ENCODE results near the gene ADO.
"Not testable (repeated sequence)": the region's sequence is repeated elsewhere in the genome, so short reads cannot be mapped to it uniquely, and the experiment has no call there.

The ADO gene

DNA sequence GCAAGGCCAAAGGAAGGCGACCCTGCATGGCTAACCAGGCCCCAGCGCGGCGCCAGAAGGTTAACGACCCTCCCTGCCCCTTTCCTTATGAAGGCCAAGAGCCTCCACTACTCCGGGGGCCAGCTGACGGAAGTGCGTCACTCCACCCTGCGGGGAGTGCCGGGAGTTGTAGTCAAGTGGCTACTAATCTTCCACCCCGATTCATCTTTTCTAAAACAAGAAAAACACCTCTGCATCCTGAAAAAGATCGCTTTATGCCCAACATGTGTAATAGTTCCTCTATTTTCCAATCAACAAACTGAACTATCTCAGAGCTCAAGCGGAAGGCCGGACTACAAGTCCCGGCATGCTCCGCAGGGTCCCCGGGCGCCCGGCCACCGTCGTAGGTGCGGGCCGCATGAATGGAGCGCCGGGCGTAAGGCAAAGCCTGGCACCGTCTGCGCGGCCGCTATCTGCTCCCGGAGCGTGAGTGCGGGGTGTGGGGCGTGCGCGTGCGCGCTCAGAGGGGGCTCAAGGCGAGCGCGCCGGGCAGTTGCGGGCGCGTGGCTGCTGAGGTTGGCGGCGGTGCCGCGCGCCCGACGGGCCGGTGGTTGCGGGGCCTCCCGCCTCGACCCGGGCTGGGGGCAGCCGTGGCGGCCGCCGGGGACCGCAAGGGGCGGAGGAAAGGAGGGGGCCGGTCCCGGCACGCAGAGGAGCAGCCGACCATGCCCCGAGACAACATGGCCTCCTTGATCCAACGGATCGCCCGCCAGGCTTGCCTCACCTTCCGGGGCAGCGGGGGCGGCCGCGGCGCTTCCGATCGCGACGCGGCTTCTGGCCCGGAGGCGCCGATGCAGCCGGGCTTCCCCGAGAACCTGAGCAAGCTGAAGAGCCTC is at the start of gene ADO:
ADO (plus strand) TSS at position 365 of the 875 bp plus-strand sequence; CDS start at position 705, 340 bp downstream.
- in situ Hi-C loops (cut with HindIII; ENCODE audit: low sequenced_read_pairs) = no loop called here

DNA sequence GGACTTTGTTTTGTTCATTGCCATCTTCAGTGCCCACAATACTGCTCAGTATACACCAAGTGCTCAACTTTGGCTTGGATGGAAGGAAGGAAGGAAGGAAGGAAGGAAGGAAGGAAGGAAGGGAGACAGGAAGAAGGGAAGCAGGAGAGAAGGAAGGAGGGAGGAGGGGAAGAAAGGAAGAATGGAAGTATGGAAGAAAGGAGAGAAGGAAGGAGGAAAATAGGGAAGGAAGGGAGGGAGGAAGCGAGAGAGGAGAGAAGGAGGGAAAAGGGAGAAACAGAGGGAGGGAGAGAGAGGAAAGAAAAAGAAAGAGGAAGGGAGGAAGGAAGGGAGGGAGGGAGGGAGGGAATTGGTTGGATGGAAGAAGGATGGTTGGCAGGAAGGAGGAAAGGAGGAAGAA is 49.6 kb upstream of the ADO start:
- in situ Hi-C loops (cut with HindIII; ENCODE audit: low sequenced_read_pairs) = no loop called here

DNA sequence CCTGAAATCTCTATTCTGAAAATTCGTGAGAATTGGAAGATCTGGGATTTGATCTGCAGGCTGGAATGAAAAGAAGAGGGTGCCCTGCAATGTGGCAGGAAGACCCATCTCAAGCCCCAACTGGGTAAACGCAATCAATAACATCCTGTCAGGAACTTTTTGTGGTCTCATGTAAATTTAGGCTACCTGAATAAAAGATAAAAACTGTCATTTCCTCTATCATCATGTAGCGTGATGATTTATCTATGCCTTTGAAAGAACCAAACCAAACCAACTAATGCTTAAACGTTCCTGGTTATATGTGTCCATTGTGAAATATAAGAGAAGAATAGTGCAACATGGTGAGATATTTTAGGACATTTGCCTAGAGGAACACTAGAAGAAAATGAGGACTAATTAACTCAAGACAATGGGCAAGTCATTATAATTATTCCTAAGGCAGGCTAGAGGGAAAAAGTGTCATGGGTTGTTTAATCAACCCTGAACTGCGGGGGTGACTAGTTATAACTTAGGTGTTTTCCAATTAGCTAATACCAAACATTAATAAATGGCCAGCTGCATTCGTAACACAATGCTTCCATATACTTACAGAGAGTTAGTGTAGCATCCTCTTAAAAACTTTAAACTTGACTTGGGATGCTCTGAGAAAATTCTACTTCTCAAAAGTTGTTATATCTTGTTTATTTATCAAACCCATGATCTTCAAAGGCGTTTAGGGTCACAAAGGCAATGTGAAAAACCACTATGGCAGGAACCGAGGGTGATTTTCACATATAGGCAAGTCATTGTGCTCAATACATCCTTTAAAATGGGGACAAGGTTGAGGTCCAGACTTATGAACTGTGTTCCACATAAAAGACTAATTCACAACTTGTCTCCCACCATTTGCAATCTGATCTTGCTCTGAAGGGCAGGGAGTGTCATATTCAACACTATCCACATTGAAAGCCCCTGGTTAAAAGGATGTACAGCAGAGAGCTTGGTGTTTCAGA is 48.6 kb upstream of the ADO start:
- in situ Hi-C loops (cut with HindIII; ENCODE audit: low sequenced_read_pairs) = no loop called here

DNA sequence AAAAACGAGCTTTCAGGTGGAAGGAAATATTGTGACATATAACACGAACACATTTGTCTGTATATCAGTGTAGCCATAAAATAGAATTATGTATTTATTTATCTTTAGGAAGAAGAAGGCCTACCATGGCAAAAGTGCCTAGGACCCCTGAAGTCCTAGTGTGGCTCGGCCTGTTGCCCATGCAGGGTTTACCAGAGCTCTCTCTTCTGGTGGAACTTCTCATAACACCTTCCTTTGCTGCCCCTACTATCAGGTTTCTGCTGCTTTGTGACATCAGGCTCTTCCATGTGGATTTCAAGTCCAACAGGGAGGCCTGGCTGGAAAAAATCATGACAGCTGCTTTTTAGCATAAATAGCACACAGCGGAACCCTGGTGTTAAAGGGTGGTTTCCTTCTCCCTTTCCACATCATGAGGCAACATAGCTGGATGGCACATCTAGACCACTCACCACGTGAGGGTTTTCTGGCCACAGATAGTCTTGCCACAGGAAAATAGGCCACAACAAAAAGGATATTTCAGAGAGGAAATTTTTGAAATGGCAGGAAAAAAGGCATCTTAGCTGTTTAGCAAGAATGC is 44.8 kb upstream of the ADO start:
- in situ Hi-C loops (cut with HindIII; ENCODE audit: low sequenced_read_pairs) = no loop called here

DNA sequence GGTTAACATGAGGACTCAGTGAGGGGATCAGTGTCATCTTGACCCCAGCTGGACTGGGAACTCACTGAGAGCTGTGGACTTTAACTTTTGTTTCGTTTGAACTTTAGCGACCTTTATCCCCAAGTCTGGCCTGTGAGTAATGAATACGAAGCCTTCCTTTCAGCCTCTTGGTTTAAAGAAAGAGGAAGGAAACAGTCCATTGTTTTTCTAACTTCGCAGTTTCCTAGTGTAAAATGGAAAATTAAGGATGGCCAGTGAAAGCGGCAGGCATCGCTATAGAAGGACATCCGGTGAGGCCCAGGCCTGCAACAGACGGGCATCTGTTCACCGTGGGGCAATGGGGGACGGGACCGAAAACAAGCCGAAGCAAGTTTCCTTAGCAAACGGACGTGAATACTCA is 44.1 kb upstream of the ADO start:
- in situ Hi-C loops (cut with HindIII; ENCODE audit: low sequenced_read_pairs) = no loop called here

DNA sequence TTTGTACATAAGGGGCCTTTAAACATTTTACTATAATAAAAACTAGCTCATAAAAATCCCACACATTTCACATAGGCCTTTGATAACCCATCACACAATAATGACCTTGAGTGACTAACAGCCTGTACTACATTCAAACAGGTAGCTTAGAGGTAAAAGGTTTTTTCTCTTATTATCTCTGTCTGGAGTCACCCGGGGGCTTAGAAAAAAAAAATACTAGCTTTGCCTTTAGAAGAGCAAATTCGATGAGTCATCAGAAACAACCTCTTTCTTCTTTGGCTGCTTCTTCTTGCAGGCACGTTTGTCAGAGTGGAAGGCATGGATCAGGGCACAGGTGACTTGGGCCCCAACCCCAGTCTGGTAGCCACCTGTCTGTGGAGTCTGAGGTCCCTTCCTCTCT is 43.4 kb upstream of the ADO start:
- in situ Hi-C loops (cut with HindIII; ENCODE audit: low sequenced_read_pairs) = no loop called here

DNA sequence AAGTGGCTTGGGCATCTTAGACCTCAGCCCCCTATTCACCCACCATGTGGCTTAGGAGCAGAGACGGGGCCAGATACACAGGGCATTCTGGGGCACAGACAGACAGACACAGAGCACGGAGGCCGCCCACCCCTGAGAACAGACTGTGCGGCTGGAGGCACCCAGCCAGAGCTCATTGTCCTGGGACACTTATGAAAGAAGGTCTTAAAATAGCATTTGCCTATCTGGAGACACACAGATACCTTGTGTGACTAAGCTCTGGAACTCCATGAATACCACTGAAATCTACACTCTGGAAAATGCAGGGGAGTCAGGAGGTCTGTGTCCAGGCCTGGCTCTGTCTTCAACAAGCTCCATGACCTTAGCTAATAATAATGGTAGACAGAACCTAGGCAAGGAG is 41.4 kb upstream of the ADO start:
- in situ Hi-C loops (cut with HindIII; ENCODE audit: low sequenced_read_pairs) = no loop called here

DNA sequence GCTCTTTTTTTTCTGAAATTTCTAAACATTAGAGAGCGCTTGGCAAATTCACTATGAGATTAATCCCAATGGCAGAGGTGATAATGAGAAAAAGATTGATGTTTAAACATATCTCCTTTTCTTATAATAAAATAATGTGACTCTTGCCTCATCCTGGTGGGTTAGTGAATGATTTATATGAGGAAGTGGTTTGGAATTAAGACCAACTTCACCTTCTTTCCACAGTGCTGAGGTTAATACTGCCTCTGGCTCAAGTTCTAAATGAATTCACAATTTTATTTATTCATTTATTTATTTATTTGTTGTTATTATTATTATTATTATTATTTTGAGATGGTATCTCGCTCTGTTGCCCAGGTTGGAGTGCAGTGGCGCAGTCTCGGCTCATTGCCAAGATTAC is 40.5 kb upstream of the ADO start:
- in situ Hi-C loops (cut with HindIII; ENCODE audit: low sequenced_read_pairs) = no loop called here

DNA sequence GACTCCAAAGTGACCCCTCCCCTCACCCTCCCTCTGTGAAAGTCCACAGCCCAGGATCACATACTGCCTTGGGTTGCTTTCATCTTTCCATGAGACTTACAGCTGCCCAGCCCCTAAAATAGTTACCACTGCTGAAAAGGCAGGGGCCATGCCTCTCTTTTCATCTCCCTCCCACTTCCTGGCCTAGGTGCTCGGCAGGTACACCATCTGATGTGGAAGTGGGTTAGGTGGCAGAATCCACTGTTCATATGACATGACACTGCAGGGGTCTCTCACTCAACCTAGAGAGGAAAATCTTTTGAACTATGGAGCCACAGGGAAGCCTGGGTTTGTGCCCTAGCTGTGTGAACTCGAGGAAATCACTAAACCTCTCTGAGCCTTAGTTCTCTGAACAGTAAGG is 38.8 kb upstream of the ADO start:
- in situ Hi-C loops (cut with HindIII; ENCODE audit: low sequenced_read_pairs) = no loop called here

DNA sequence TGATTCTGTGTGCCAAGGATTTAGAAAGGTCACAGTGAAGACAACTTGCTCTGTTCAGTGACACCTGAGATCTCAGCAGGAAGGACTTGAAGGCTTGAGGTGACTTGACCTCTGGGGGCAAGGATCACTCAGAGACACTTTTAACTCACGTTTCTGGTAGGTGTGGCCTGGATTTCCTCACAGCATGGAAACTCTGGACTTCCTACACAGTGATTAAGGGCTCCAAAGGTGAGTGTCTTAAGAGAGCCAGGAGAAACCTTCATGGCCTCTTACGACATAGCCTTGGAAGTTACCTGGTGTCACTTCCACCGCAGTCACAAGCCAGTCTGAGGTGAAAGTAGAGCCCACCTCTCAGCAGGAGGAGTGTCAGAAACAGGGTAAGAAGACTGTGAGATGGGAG is 38.1 kb upstream of the ADO start:
- in situ Hi-C loops (cut with HindIII; ENCODE audit: low sequenced_read_pairs) = no loop called here

DNA sequence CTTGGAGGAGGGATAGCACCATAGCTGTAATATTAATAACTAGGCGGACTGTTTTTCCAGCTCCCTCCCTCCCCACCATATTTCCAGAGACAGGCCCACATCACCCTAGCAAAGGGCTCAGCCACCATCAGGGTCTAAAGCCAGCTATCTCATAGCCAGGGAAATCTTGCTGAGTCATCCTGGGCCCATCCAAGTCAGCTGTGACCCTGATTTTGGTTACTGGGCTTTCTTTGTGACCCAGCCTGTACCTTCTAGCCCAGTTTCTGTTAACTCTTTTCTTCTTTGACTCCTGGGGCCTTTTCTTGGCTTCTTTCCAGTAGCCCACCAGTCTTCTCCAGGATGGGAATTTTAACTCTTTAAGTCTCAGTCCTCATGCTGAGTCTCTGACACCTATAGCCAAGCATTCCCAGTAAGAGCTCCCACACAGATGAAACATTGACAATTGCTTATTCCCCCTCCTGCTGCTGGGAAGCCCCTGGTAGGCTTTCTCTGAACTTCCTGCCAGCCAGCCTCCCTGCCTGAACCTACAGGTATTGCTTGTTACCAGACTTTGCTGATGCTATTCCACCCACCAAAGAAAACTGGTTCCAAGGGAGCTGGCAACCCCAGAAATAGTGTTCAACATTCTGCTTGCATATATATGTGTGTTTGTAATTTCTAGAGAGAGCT is 34.8 kb upstream of the ADO start:
- in situ Hi-C loops (cut with HindIII; ENCODE audit: low sequenced_read_pairs) = no loop called here

DNA sequence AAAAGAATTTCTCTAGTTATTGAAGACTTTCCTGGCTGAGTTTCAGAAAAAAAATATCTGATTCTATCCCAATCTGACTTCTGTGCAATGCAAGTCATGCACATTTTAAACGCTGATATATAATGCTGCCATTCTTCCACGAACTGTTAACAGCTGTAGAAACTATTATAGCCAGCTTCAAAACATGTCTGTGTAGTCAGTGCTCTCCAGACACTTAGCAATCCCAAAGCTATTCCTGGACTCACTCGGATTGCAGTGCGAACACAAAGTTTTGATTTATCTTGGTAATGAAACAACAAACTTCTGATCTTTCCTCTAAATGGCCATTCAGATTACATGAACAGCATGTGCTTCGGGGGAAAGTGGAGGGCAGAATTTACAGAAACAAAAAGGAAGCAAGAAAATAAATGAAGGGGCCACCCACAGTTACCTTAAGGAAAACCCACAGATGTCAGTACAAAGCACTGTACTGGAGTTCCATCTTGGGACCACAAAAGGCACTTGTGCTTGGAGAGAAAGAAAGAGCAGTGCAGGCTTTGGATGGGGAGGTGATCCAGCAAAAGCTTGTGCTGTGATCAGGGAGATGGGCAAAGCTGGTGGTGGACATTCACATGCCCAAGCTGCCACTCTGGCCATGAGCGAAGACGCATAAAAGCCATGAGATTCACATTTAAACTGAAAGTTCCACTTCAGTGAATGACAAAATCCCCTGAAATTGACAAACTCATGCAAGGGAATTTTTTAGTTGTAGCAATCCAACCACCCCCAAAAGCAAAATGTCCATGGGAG is 32.1 kb upstream of the ADO start:
- in situ Hi-C loops (cut with HindIII; ENCODE audit: low sequenced_read_pairs) = no loop called here

DNA sequence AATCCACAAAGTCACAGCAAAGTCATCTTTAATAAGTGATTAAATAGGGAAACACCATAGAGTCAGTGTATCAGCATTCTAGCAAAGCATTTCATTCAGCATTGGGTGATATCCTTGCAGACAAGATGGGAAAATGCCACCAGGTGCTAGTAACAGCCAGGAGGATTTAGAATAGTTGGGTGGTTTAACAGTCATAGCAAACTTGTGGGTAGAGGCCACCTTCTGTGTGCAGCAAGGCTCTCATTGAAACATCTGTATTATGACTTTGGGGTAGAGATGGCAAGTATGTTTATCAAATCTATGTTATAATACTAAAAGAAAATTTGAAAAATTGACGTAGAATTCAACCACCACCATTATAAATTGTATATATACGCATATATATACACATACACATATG is 26.4 kb upstream of the ADO start:
- in situ Hi-C loops (cut with HindIII; ENCODE audit: low sequenced_read_pairs) = no loop called here

DNA sequence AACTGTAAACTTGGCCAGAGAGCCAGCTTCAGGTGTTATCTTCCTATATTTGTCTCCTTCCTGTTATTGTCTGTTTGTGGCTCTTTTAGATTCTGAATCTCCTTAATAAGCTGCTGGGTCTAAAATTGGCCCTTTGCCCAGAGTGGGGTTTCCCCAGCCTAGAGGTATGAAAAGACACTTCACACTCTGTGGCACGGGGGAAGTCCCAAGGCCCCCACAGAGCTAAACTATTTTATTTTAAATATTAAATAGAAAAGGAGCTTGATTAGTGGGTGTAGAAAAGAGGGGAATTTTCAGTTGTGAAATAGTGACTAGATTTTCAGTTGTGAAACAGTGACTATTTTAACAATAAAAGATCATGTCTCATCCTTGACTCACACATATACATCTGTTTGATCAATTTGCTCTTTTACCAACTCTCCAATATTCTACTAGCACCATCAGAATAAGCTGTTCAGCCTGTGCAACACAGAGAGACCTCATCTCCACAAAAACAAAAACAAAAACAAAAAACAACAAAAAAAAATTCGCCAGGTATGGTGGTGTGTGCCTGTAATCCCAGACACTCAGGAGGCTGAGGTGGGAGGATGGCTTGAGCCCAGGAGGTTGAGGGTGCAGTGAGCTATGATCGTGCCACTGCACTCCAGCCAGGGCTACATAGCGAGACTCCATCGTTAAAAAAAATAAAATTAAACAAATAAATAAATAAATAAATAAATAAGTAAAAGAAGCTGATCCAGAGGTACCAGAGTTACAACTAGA is 24.9 kb upstream of the ADO start:
- in situ Hi-C loops (cut with HindIII; ENCODE audit: low sequenced_read_pairs) = no loop called here

DNA sequence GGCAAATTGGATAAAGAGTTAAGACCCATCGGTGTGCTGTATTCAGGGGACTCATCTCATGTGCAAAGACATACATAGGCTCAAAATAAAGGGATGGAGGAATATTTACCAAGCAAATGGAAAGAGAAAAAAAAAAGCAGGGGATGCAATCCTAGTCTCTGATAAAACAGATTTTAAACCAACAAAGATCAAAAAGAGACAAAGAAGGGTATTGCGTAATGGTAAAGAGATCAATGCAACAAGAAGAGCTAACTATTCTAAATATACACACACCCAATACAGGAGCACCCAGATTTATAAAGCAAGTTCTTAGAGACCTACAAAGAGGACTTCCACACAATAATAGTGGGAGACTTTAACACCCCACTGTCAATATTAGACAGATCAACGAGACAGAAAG is 20.0 kb upstream of the ADO start:
- in situ Hi-C loops (cut with HindIII; ENCODE audit: low sequenced_read_pairs) = not testable (repeated sequence)

DNA sequence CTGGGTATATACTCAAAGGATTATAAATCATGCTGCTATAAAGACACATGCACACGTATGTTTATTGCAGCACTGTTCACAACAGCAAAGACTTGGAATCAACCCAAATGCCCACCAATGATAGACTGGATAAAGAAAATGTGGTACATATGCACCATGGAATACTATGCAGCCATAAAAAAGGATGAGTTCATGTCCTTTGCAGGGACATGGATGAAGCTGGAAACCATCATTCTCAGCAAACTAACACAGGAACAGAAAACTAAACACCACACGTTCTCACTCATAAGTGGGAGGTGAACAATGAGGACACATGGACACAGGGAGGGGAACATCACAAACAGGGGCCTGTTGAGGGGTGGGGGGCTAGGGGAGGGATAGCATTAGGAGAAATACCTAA is 16.2 kb upstream of the ADO start:
- in situ Hi-C loops (cut with HindIII; ENCODE audit: low sequenced_read_pairs) = not testable (repeated sequence)

DNA sequence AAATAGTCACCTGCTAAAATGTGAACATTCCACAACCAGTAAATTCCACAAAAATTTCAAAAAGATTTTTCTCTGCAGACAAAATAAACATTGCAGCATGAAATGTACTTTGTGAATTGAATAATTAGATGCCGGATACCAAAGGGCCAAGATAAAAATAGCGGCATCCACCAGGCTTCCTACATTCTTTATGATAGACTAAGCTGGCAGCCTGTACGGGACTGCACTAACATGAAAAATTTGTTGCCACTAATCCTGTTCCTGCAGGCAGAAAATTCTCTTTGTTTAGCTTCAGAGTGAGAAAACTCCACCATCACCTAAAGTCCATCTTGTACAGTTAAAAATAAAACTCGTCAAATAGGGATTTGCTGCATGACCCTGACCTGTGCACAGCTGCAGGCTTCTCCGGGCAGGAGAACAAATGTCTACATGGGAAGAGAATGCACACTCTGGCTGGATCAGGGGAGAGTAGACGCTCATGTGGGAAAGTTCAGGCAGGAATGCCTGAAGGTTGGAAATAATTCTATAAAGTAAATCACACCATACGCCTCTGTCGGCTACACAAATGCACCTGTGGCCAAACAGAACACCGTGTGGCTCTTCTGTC is 15.6 kb upstream of the ADO start:
- in situ Hi-C loops (cut with HindIII; ENCODE audit: low sequenced_read_pairs) = no loop called here

DNA sequence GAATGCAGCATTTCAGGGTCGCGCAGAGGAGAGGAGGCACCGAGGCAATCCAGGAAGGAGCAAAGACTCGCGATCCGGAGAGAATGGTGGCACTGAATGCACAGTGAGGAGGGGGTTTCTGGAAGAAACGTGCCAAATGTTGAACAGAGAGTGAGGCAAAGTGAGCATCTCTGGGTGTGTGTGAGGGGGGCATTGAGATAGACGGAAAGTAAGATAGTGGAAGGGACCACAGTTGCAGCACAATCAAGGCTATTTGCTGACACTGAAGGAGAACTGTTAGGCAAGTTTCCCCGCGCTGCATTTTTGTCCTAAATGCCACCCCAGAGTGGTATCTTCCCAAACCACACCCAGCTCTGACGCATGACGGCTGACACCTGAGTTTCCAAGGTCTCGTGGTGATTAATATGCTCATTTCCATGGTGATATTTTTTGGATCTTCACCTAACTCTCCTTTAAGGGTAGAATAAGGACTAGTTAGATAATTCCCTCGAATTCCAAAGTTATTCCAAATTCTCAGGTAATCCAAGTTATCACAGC is 14.4 kb upstream of the ADO start:
- in situ Hi-C loops (cut with HindIII; ENCODE audit: low sequenced_read_pairs) = no loop called here

DNA sequence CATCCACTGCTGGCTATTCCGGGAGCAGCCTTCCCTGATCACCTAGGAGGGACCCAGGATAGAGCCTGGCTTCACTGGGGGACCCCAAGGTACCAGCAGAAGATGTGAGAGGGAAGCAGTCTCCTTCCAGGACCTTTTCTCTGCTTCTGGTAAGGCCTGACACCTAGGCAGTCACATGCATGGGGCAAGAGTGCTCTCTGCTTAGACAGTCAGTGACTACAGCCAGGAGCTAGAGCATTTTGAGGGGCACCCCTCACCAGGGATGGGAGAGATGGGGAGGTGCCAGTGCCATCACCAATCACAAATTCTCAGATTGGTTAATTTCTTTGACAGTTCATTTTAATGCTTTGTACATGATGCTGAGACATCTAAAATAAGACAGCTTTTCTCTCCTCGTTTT is 13.9 kb upstream of the ADO start:
- in situ Hi-C loops (cut with HindIII; ENCODE audit: low sequenced_read_pairs) = no loop called here

Data from endothelial cell of hepatic sinusoid (primary cell).